ENCODE measurements around the gene ALOX12B.

Gene ALOX12B

GRCh38 chr17:8103549-8103948, 16.0 kb upstream of the ALOX12B start:
- H3K27ac ChIP-seq: peak overlapping the region; percentile 83
- ChIA-PET CTCF (interaction anchor here (0.7 to 2.0 kb wide), 4 partner anchors 10 to 30 kb away, joined by 3 to 6 read pairs (median 5); no protein-coding TSS in a partner anchor), POLR2A (ENCODE audit: low non-redundant PET) (no interaction called here)
- DNase-seq (ENCODE audit: low spot score): peak; percentile 44
- TF ChIP-seq CTCF (conservative IDR thresholded peaks at IDR 0.05; ENCODE audit: low read depth): no peak

GRCh38 chr17:8101721-8102120, 14.2 kb upstream of the ALOX12B start:
- no peak for DNase-seq (ENCODE audit: low spot score)
- peak overlapping the region; percentile 10; the same call in 1 of the 2 replicates for H3K27ac ChIP-seq
- CTCF ChIA-PET: interaction anchor here (1.0 kb wide), 3 partner anchors 8 to 45 kb away, joined by 3 to 8 read pairs (median 3); no protein-coding TSS in a partner anchor
- POLR2A ChIA-PET (ENCODE audit: low non-redundant PET): no interaction called here
- no peak for TF ChIP-seq CTCF (conservative IDR thresholded peaks at IDR 0.05; ENCODE audit: low read depth)

DNA sequence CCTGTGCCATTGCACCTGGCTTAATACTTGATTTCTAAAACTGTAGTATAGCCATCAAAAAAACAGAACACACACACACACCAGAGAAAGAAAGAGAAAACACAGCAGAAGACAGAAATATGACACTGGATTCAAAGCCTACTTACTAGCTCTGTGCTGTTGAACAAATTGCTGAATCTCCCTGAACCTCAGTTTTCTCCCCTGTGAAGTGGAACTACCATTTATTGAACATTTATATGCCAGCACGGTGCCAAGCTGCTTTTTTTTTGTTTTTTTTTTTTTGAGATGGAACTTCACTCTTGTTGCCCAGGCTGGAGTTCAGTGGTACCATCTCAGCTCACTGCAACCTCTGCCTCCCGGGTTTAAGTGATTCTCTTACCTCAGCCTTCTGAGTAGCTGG, 13.2 kb upstream of the ALOX12B start:
- TF ChIP-seq CTCF (conservative IDR thresholded peaks at IDR 0.05; ENCODE audit: low read depth): no peak
- CTCF ChIA-PET: interaction anchor here (0.6 to 1.2 kb wide), 5 partner anchors 10 to 94 kb away, joined by 3 to 4 read pairs (median 3); no protein-coding TSS in a partner anchor
- no peak for DNase-seq (ENCODE audit: low spot score)
- POLR2A ChIA-PET (ENCODE audit: low non-redundant PET): no interaction called here
- no peak overlapping the region for H3K27ac ChIP-seq

GRCh38 chr17:8100111-8100510, 12.6 kb upstream of the ALOX12B start:
- H3K27ac ChIP-seq: 0 out of 2 replicates have a peak overlapping the region, but pooled peaks have one; percentile 2
- no peak for DNase-seq (ENCODE audit: low spot score)
- POLR2A ChIA-PET (ENCODE audit: low non-redundant PET): interaction anchor here (0.6 kb wide), 1 partner anchor 16 kb away, joined by 3 read pairs; no protein-coding TSS in a partner anchor
- no peak for TF ChIP-seq CTCF (conservative IDR thresholded peaks at IDR 0.05; ENCODE audit: low read depth)
- CTCF ChIA-PET: interaction anchor here (1.2 kb wide), 1 partner anchor 11 kb away, joined by 4 read pairs; no protein-coding TSS in a partner anchor

DNA sequence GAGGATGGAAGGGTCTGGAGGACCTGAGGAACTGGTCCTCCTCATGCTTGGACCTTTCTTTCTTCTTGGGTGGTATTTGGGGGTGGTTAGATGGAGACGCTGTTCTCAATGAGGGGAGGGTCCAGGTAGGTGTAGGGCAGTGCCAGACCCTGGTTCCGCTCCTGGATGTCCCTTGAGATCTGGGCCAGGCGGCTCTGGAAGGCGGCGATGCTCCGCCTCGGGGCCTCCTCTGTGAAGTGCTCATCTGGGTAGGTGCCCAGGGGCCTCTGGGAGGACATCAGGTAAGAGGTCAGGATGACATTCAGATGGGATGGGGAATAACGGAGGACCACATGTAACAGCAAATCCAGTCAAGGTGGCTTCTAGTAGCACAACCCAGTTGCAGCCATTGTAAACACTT, 9.0 kb upstream of the ALOX12B start:
- TF ChIP-seq CTCF (conservative IDR thresholded peaks at IDR 0.05; ENCODE audit: low read depth): no peak

GRCh38 chr17:8095361-8095760, 7.8 kb upstream of the ALOX12B start:
- no peak for DNase-seq (ENCODE audit: low spot score)
- no peak overlapping the region for H3K27ac ChIP-seq
- TF ChIP-seq CTCF (conservative IDR thresholded peaks at IDR 0.05; ENCODE audit: low read depth): no peak
- CTCF ChIA-PET: interaction anchor here (1.2 kb wide), 1 partner anchor 24 kb away, joined by 3 read pairs; no protein-coding TSS in a partner anchor
- POLR2A ChIA-PET (ENCODE audit: low non-redundant PET): no interaction called here

More for the DNA sequence above, 9.0 kb upstream of the ALOX12B start:
- ChIA-PET POLR2A (ENCODE audit: low non-redundant PET) (no interaction called here), CTCF (no interaction called here)
- no peak overlapping the region for H3K27ac ChIP-seq
- DNase-seq (ENCODE audit: low spot score): no peak

All from RWPE1 (cell line).